GM10847 (cell line): ENCODE results near the gene SIL1.

Experiments
- POLR2A ChIP-seq: IDR thresholded peaks from 2 replicates; pipeline ENCODE4 v1.6.1; 2011; ENCODE audit not compliant: insufficient read length; ENCODE audit errors: extremely low read depth

SIL1 gene

GRCh38 chr5:139104577-139105276 lies 93.4 kb downstream of the SIL1 start:
- TF ChIP-seq POLR2A = no peak

- no peak for TF ChIP-seq POLR2A
These were observed 94.4 kb downstream of the SIL1 start for GRCh38 chr5:139103762-139104161.

- TF ChIP-seq POLR2A = no peak
These were observed 97.3 kb downstream of the SIL1 start for GRCh38 chr5:139100825-139101224.

- TF ChIP-seq POLR2A = no peak
These were observed 103.7 kb downstream of the SIL1 start for GRCh38 chr5:139094154-139095131.

- no peak for TF ChIP-seq POLR2A
These were observed 105.3 kb downstream of the SIL1 start for GRCh38 chr5:139092741-139093343.

- no peak for TF ChIP-seq POLR2A
These were observed 106.6 kb downstream of the SIL1 start for GRCh38 chr5:139091439-139092156.

GRCh38 chr5:139090581-139090980 lies 107.6 kb downstream of the SIL1 start:
- no peak for TF ChIP-seq POLR2A

- no peak for TF ChIP-seq POLR2A
These were observed 110.1 kb downstream of the SIL1 start for GRCh38 chr5:139088024-139088423.

- no peak for TF ChIP-seq POLR2A
These were observed 115.2 kb downstream of the SIL1 start for GRCh38 chr5:139082813-139083498.

- no peak for TF ChIP-seq POLR2A
These were observed 118.1 kb downstream of the SIL1 start for GRCh38 chr5:139079991-139080610.

- no peak for TF ChIP-seq POLR2A
These were observed 118.8 kb downstream of the SIL1 start for GRCh38 chr5:139079225-139079990.

- no peak for TF ChIP-seq POLR2A
These were observed 119.8 kb downstream of the SIL1 start for GRCh38 chr5:139078345-139078744.

- TF ChIP-seq POLR2A = no peak
These were observed 120.3 kb downstream of the SIL1 start for GRCh38 chr5:139077899-139078298.
